ENCODE measurements around the gene LRRC72. TPM values are rescaled to one million over a fixed set of nuclear protein-coding genes. Genes with fewer than 3 reads are reported as not detected.
"Not testable (repeated sequence)": the region's sequence is repeated elsewhere in the genome, so short reads cannot be mapped to it uniquely, and the experiment has no call there.

Gene LRRC72
- polyA plus RNA-seq, 1 donor: not detected

- Histone ChIP-seq H3K36me3 (ENCODE audit: control insufficient read depth, insufficient read depth, low read length) (peaks cover 12% of the 10 kb centered on the region), H3K4me1 (ENCODE audit: control insufficient read depth, insufficient read depth, low read length) (peaks cover 18% of the 10 kb centered on the region), H3K27ac (ENCODE audit: low read length) (no peak overlapping the region), H3K9me3 (ENCODE audit: control insufficient read depth, low read depth, low read length) (no peaks in the 10 kb centered on the region), H3K4me3 (ENCODE audit: low read length) (no peak overlapping the region), H3K27me3 (ENCODE audit: control insufficient read depth, insufficient read depth, low read length) (no peaks in the 10 kb centered on the region)
- DNase-seq: no peak
Measured at GRCh38 chr7:16594061-16594460, 67.4 kb downstream of the LRRC72 start.

GRCh38 chr7:16594676-16595075, 68.1 kb downstream of the LRRC72 start:
- H3K9me3 ChIP-seq (ENCODE audit: control insufficient read depth, low read depth, low read length): no peaks in the 10 kb centered on the region
- H3K27ac ChIP-seq (ENCODE audit: low read length): no peak overlapping the region
- no CpG with 5 or more reads among the region's 1 CpG for WGBS (ENCODE audit: insufficient coverage, low lambda C conversion rate)
- no peak overlapping the region for H3K4me3 ChIP-seq (ENCODE audit: low read length)
- DNase-seq: no peak
- H3K36me3 ChIP-seq (ENCODE audit: control insufficient read depth, insufficient read depth, low read length): peaks cover 13% of the 10 kb centered on the region
- peaks cover 19% of the 10 kb centered on the region for H3K4me1 ChIP-seq (ENCODE audit: control insufficient read depth, insufficient read depth, low read length)
- no peaks in the 10 kb centered on the region for H3K27me3 ChIP-seq (ENCODE audit: control insufficient read depth, insufficient read depth, low read length)

GRCh38 chr7:16595596-16595995, 69.0 kb downstream of the LRRC72 start:
- WGBS (ENCODE audit: insufficient coverage, low lambda C conversion rate): 7% methylated on average over 2 of the region's 4 CpGs
- not testable (repeated sequence) for DNase-seq; H3K27me3 ChIP-seq (ENCODE audit: control insufficient read depth, insufficient read depth, low read length); H3K9me3 ChIP-seq (ENCODE audit: control insufficient read depth, low read depth, low read length); H3K4me3 ChIP-seq (ENCODE audit: low read length)
- Histone ChIP-seq H3K27ac (ENCODE audit: low read length) (peak overlapping the region; percentile 33), H3K36me3 (ENCODE audit: control insufficient read depth, insufficient read depth, low read length) (peaks cover 21% of the 10 kb centered on the region), H3K4me1 (ENCODE audit: control insufficient read depth, insufficient read depth, low read length) (peaks cover 21% of the 10 kb centered on the region)

- H3K4me1 ChIP-seq (ENCODE audit: control insufficient read depth, insufficient read depth, low read length): peaks cover 12% of the 10 kb centered on the region
- H3K27me3 ChIP-seq (ENCODE audit: control insufficient read depth, insufficient read depth, low read length): no peaks in the 10 kb centered on the region
- no peak overlapping the region for H3K27ac ChIP-seq (ENCODE audit: low read length)
- no peaks in the 10 kb centered on the region for H3K9me3 ChIP-seq (ENCODE audit: control insufficient read depth, low read depth, low read length)
- no CpG with 5 or more reads among the region's 4 CpGs for WGBS (ENCODE audit: insufficient coverage, low lambda C conversion rate)
- no peak overlapping the region for H3K4me3 ChIP-seq (ENCODE audit: low read length)
- no peak for DNase-seq
- peaks cover 43% of the 10 kb centered on the region for H3K36me3 ChIP-seq (ENCODE audit: control insufficient read depth, insufficient read depth, low read length)
Measured at GRCh38 chr7:16598015-16598414, 71.4 kb downstream of the LRRC72 start.

- H3K9me3 ChIP-seq (ENCODE audit: control insufficient read depth, low read depth, low read length): no peaks in the 10 kb centered on the region
- WGBS (ENCODE audit: insufficient coverage, low lambda C conversion rate): no CpG with 5 or more reads among the region's 7 CpGs
- H3K27me3 ChIP-seq (ENCODE audit: control insufficient read depth, insufficient read depth, low read length): no peaks in the 10 kb centered on the region
- peaks cover 60% of the 10 kb centered on the region for H3K36me3 ChIP-seq (ENCODE audit: control insufficient read depth, insufficient read depth, low read length)
- DNase-seq: peak in 1 of 2 donors; percentile 46
- peaks cover 12% of the 10 kb centered on the region for H3K4me1 ChIP-seq (ENCODE audit: control insufficient read depth, insufficient read depth, low read length)
- peak overlapping the region; percentile 63 for H3K27ac ChIP-seq (ENCODE audit: low read length)
- no peak overlapping the region for H3K4me3 ChIP-seq (ENCODE audit: low read length)
Measured at GRCh38 chr7:16599860-16600259, 73.2 kb downstream of the LRRC72 start.

- DNase-seq: no peak
- H3K27me3 ChIP-seq (ENCODE audit: control insufficient read depth, insufficient read depth, low read length): no peaks in the 10 kb centered on the region
- no peaks in the 10 kb centered on the region for H3K9me3 ChIP-seq (ENCODE audit: control insufficient read depth, low read depth, low read length)
- H3K27ac ChIP-seq (ENCODE audit: low read length): no peak overlapping the region
- H3K36me3 ChIP-seq (ENCODE audit: control insufficient read depth, insufficient read depth, low read length): peaks cover 72% of the 10 kb centered on the region
- no peak overlapping the region for H3K4me3 ChIP-seq (ENCODE audit: low read length)
- H3K4me1 ChIP-seq (ENCODE audit: control insufficient read depth, insufficient read depth, low read length): peaks cover 6% of the 10 kb centered on the region
Measured at GRCh38 chr7:16603633-16604032, 77.0 kb downstream of the LRRC72 start.

- Histone ChIP-seq H3K36me3 (ENCODE audit: control insufficient read depth, insufficient read depth, low read length) (peaks cover 69% of the 10 kb centered on the region), H3K27me3 (ENCODE audit: control insufficient read depth, insufficient read depth, low read length) (no peaks in the 10 kb centered on the region), H3K4me1 (ENCODE audit: control insufficient read depth, insufficient read depth, low read length) (peaks cover 6% of the 10 kb centered on the region), H3K27ac (ENCODE audit: low read length) (no peak overlapping the region), H3K9me3 (ENCODE audit: control insufficient read depth, low read depth, low read length) (no peaks in the 10 kb centered on the region), H3K4me3 (ENCODE audit: low read length) (no peak overlapping the region)
- 100% methylated on average over 1 of the region's 3 CpGs for WGBS (ENCODE audit: insufficient coverage, low lambda C conversion rate)
- DNase-seq: no peak
Measured at GRCh38 chr7:16604054-16604453, 77.4 kb downstream of the LRRC72 start.

- Histone ChIP-seq H3K4me1 (ENCODE audit: control insufficient read depth, insufficient read depth, low read length) (peaks cover 16% of the 10 kb centered on the region), H3K36me3 (ENCODE audit: control insufficient read depth, insufficient read depth, low read length) (peaks cover 55% of the 10 kb centered on the region), H3K27me3 (ENCODE audit: control insufficient read depth, insufficient read depth, low read length) (no peaks in the 10 kb centered on the region), H3K9me3 (ENCODE audit: control insufficient read depth, low read depth, low read length) (no peaks in the 10 kb centered on the region), H3K27ac (ENCODE audit: low read length) (no peak overlapping the region), H3K4me3 (ENCODE audit: low read length) (no peak overlapping the region)
- no CpG with 5 or more reads among the region's 3 CpGs for WGBS (ENCODE audit: insufficient coverage, low lambda C conversion rate)
- no peak for DNase-seq
Measured at GRCh38 chr7:16606704-16607103, 80.1 kb downstream of the LRRC72 start.

GRCh38 chr7:16609842-16610450, 83.3 kb downstream of the LRRC72 start:
- H3K27ac ChIP-seq (ENCODE audit: low read length): peak overlapping the region; percentile 76
- H3K4me1 ChIP-seq (ENCODE audit: control insufficient read depth, insufficient read depth, low read length): peaks cover 16% of the 10 kb centered on the region
- no peaks in the 10 kb centered on the region for H3K27me3 ChIP-seq (ENCODE audit: control insufficient read depth, insufficient read depth, low read length)
- H3K36me3 ChIP-seq (ENCODE audit: control insufficient read depth, insufficient read depth, low read length): peaks cover 40% of the 10 kb centered on the region
- H3K9me3 ChIP-seq (ENCODE audit: control insufficient read depth, low read depth, low read length): no peaks in the 10 kb centered on the region
- WGBS (ENCODE audit: insufficient coverage, low lambda C conversion rate): no CpG with 5 or more reads among the region's 4 CpGs
- H3K4me3 ChIP-seq (ENCODE audit: low read length): no peak overlapping the region
- peak; percentile 68 to 87 for DNase-seq

GRCh38 chr7:16611711-16612110, 85.1 kb downstream of the LRRC72 start:
- Histone ChIP-seq H3K36me3 (ENCODE audit: control insufficient read depth, insufficient read depth, low read length) (peaks cover 47% of the 10 kb centered on the region), H3K4me1 (ENCODE audit: control insufficient read depth, insufficient read depth, low read length) (peaks cover 16% of the 10 kb centered on the region), H3K27me3 (ENCODE audit: control insufficient read depth, insufficient read depth, low read length) (no peaks in the 10 kb centered on the region), H3K27ac (ENCODE audit: low read length) (no peak overlapping the region), H3K9me3 (ENCODE audit: control insufficient read depth, low read depth, low read length) (no peaks in the 10 kb centered on the region), H3K4me3 (ENCODE audit: low read length) (no peak overlapping the region)
- WGBS (ENCODE audit: insufficient coverage, low lambda C conversion rate): no CpG with 5 or more reads among the region's 2 CpGs
- DNase-seq: no peak

GRCh38 chr7:16615228-16615627, 88.6 kb downstream of the LRRC72 start:
- 40% methylated on average over 1 of the region's 5 CpGs for WGBS (ENCODE audit: insufficient coverage, low lambda C conversion rate)
- no peak for DNase-seq
- no peak overlapping the region for H3K4me3 ChIP-seq (ENCODE audit: low read length)
- no peaks in the 10 kb centered on the region for H3K9me3 ChIP-seq (ENCODE audit: control insufficient read depth, low read depth, low read length)
- H3K27me3 ChIP-seq (ENCODE audit: control insufficient read depth, insufficient read depth, low read length): no peaks in the 10 kb centered on the region
- H3K27ac ChIP-seq (ENCODE audit: low read length): no peak overlapping the region
- peaks cover 43% of the 10 kb centered on the region for H3K36me3 ChIP-seq (ENCODE audit: control insufficient read depth, insufficient read depth, low read length)
- H3K4me1 ChIP-seq (ENCODE audit: control insufficient read depth, insufficient read depth, low read length): peaks cover 9% of the 10 kb centered on the region

Data from large intestine (tissue), 3 donors.